Measurements from ENCODE around the gene CDC5L.
"Not testable (repeated sequence)": the region's sequence is repeated elsewhere in the genome, so short reads cannot be mapped to it uniquely, and the experiment has no call there.

Gene CDC5L

GRCh38 chr6:44442833-44443444 is 55.4 kb downstream of the CDC5L start:
- peaks cover 93% of the 10 kb centered on the region for H3K36me3 Mint-ChIP-seq (ENCODE audit: low read depth)

GRCh38 chr6:44444853-44445252 is 57.3 kb downstream of the CDC5L start:
- no peak overlapping the region for H3K27ac Mint-ChIP-seq
- no peak for DNase-seq
- H3K36me3 Mint-ChIP-seq (ENCODE audit: low read depth) = peaks cover 87% of the 10 kb centered on the region
- no peaks in the 10 kb centered on the region for H3K27me3 Mint-ChIP-seq
- H3K4me1 Mint-ChIP-seq (ENCODE audit: low read depth) = no peaks in the 10 kb centered on the region
- no peak overlapping the region for H3K4me3 Mint-ChIP-seq
- peaks cover 17% of the 10 kb centered on the region for H3K9me3 Mint-ChIP-seq

More at GRCh38 chr6:44442833-44443444, 55.4 kb downstream of the CDC5L start:
- no peak for DNase-seq
- H3K9me3 Mint-ChIP-seq = peaks cover 17% of the 10 kb centered on the region
- no peak overlapping the region for H3K27ac Mint-ChIP-seq
- H3K4me1 Mint-ChIP-seq (ENCODE audit: low read depth) = peaks cover 5% of the 10 kb centered on the region
- no peak overlapping the region for H3K4me3 Mint-ChIP-seq
- no peaks in the 10 kb centered on the region for H3K27me3 Mint-ChIP-seq

GRCh38 chr6:44446626-44447300 is 59.3 kb downstream of the CDC5L start:
- Mint-ChIP-seq H3K4me1 (ENCODE audit: low read depth) (no peaks in the 10 kb centered on the region), H3K4me3 (no peak overlapping the region), H3K36me3 (ENCODE audit: low read depth) (peaks cover 77% of the 10 kb centered on the region), H3K27ac (no peak overlapping the region), H3K27me3 (no peaks in the 10 kb centered on the region), H3K9me3 (peaks cover 11% of the 10 kb centered on the region)
- no peak for DNase-seq

- H3K36me3 Mint-ChIP-seq (ENCODE audit: low read depth) = peaks cover 66% of the 10 kb centered on the region
- not testable (repeated sequence) for H3K4me3 Mint-ChIP-seq; H3K27ac Mint-ChIP-seq; H3K4me1 Mint-ChIP-seq (ENCODE audit: low read depth); H3K27me3 Mint-ChIP-seq; H3K9me3 Mint-ChIP-seq; DNase-seq
These were observed 61.7 kb downstream of the CDC5L start for GRCh38 chr6:44449181-44449580.

- H3K27ac Mint-ChIP-seq = no peak overlapping the region
- H3K36me3 Mint-ChIP-seq (ENCODE audit: low read depth) = peaks cover 40% of the 10 kb centered on the region
- DNase-seq = no peak
- no peak overlapping the region for H3K4me3 Mint-ChIP-seq
- H3K4me1 Mint-ChIP-seq (ENCODE audit: low read depth) = peaks cover 5% of the 10 kb centered on the region
- no peaks in the 10 kb centered on the region for H3K9me3 Mint-ChIP-seq
- H3K27me3 Mint-ChIP-seq = no peaks in the 10 kb centered on the region
These were observed 64.5 kb downstream of the CDC5L start for GRCh38 chr6:44451803-44452695.

GRCh38 chr6:44452725-44453124 is 65.2 kb downstream of the CDC5L start:
- DNase-seq = no peak
- no peak overlapping the region for H3K4me3 Mint-ChIP-seq
- H3K27me3 Mint-ChIP-seq = no peaks in the 10 kb centered on the region
- no peak overlapping the region for H3K27ac Mint-ChIP-seq
- peaks cover 5% of the 10 kb centered on the region for H3K4me1 Mint-ChIP-seq (ENCODE audit: low read depth)
- H3K36me3 Mint-ChIP-seq (ENCODE audit: low read depth) = peaks cover 33% of the 10 kb centered on the region
- no peaks in the 10 kb centered on the region for H3K9me3 Mint-ChIP-seq

GRCh38 chr6:44453146-44453545 is 65.6 kb downstream of the CDC5L start:
- Mint-ChIP-seq H3K4me3 (no peak overlapping the region), H3K4me1 (ENCODE audit: low read depth) (peaks cover 5% of the 10 kb centered on the region), H3K27me3 (no peaks in the 10 kb centered on the region), H3K9me3 (no peaks in the 10 kb centered on the region), H3K36me3 (ENCODE audit: low read depth) (peaks cover 29% of the 10 kb centered on the region), H3K27ac (no peak overlapping the region)
- DNase-seq = no peak

GRCh38 chr6:44454198-44454597 is 66.7 kb downstream of the CDC5L start:
- H3K27ac Mint-ChIP-seq = peak overlapping the region; percentile 10
- DNase-seq = no peak
- H3K4me1 Mint-ChIP-seq (ENCODE audit: low read depth) = peaks cover 5% of the 10 kb centered on the region
- H3K9me3 Mint-ChIP-seq = no peaks in the 10 kb centered on the region
- no peak overlapping the region for H3K4me3 Mint-ChIP-seq
- H3K36me3 Mint-ChIP-seq (ENCODE audit: low read depth) = peaks cover 23% of the 10 kb centered on the region
- H3K27me3 Mint-ChIP-seq = no peaks in the 10 kb centered on the region

- Mint-ChIP-seq H3K27ac (no peak overlapping the region), H3K9me3 (no peaks in the 10 kb centered on the region), H3K36me3 (ENCODE audit: low read depth) (peaks cover 12% of the 10 kb centered on the region), H3K4me3 (no peak overlapping the region), H3K4me1 (ENCODE audit: low read depth) (peaks cover 5% of the 10 kb centered on the region), H3K27me3 (no peaks in the 10 kb centered on the region)
- DNase-seq = no peak
These were observed 68.8 kb downstream of the CDC5L start for GRCh38 chr6:44456070-44456965.

- Mint-ChIP-seq H3K27me3 (no peaks in the 10 kb centered on the region), H3K36me3 (ENCODE audit: low read depth) (peaks cover 8% of the 10 kb centered on the region), H3K9me3 (no peaks in the 10 kb centered on the region), H3K27ac (no peak overlapping the region), H3K4me1 (ENCODE audit: low read depth) (peaks cover 5% of the 10 kb centered on the region), H3K4me3 (no peak overlapping the region)
- no peak for DNase-seq
These were observed 69.4 kb downstream of the CDC5L start for GRCh38 chr6:44456966-44457292.

- Mint-ChIP-seq H3K9me3 (no peaks in the 10 kb centered on the region), H3K36me3 (ENCODE audit: low read depth) (peaks cover 3% of the 10 kb centered on the region), H3K4me1 (ENCODE audit: low read depth) (peaks cover 5% of the 10 kb centered on the region), H3K27me3 (peaks cover 3% of the 10 kb centered on the region), H3K4me3 (no peak overlapping the region), H3K27ac (no peak overlapping the region)
- no peak for DNase-seq
These were observed 70.1 kb downstream of the CDC5L start for GRCh38 chr6:44457596-44457995.

- Mint-ChIP-seq H3K36me3 (ENCODE audit: low read depth) (no peaks in the 10 kb centered on the region), H3K4me1 (ENCODE audit: low read depth) (peaks cover 5% of the 10 kb centered on the region), H3K27ac (no peak overlapping the region), H3K27me3 (peaks cover 4% of the 10 kb centered on the region), H3K4me3 (no peak overlapping the region), H3K9me3 (no peaks in the 10 kb centered on the region)
- no peak for DNase-seq
These were observed 71.0 kb downstream of the CDC5L start for GRCh38 chr6:44458551-44458950.

- DNase-seq = no peak
- Mint-ChIP-seq H3K27me3 (peaks cover 4% of the 10 kb centered on the region), H3K4me1 (ENCODE audit: low read depth) (no peaks in the 10 kb centered on the region), H3K4me3 (no peak overlapping the region), H3K27ac (no peak overlapping the region), H3K9me3 (no peaks in the 10 kb centered on the region), H3K36me3 (ENCODE audit: low read depth) (no peaks in the 10 kb centered on the region)
These were observed 74.8 kb downstream of the CDC5L start for GRCh38 chr6:44462335-44462734.
